Measurements from ENCODE around the gene CACHD1. TPM values are rescaled to one million over a fixed set of nuclear protein-coding genes. Genes with fewer than 3 reads are reported as not detected.

The CACHD1 gene
- total and polyA plus RNA-seq, 8 donors: 1.4 to 22.8 (median 4.8) TPM

DNA sequence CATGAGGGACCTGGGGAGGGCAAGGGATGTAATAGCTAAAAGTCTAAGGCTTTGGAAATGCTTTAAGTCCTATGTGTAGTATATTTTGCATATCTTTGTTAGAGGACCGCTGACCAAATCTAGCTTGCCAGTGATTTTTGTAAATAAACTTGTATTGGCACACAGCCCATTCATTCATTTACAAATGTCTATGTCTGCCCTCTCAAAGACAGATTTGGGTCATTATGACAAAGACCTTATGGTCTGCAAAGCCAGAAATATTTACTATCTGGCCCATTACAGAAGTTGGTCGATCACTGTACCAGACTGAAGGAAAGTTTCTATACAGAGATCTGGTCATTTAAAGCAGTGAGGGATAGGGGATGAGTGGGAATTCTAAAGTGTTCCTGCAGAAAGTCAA, 154.9 kb downstream of the CACHD1 start:
- Histone ChIP-seq H3K4me3 (no peak overlapping the region), H3K27me3 (no peaks in the 10 kb centered on the region), H3K9me3 (no peaks in the 10 kb centered on the region), H3K4me1 (peaks cover 0 to 27% (median 13%) of the 10 kb centered on the region in 4 donors), H3K27ac (peak overlapping the region in 1 of 5 donors; percentile 10), H3K36me3 (no peaks in the 10 kb centered on the region)
- 24 to 38% (median 31%) methylated on average over 2 of the region's 2 CpGs for WGBS, 5 donors
- peak in 1 of 2 donors; percentile 53 for DNase-seq
- intact Hi-C loops (cut with DNase I; ENCODE audit: low total_unique reads): no loop called here
- TF ChIP-seq, protein P1, sequence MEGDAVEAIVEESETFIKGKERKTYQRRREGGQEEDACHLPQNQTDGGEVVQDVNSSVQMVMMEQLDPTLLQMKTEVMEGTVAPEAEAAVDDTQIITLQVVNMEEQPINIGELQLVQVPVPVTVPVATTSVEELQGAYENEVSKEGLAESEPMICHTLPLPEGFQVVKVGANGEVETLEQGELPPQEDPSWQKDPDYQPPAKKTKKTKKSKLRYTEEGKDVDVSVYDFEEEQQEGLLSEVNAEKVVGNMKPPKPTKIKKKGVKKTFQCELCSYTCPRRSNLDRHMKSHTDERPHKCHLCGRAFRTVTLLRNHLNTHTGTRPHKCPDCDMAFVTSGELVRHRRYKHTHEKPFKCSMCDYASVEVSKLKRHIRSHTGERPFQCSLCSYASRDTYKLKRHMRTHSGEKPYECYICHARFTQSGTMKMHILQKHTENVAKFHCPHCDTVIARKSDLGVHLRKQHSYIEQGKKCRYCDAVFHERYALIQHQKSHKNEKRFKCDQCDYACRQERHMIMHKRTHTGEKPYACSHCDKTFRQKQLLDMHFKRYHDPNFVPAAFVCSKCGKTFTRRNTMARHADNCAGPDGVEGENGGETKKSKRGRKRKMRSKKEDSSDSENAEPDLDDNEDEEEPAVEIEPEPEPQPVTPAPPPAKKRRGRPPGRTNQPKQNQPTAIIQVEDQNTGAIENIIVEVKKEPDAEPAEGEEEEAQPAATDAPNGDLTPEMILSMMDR (IDR thresholded peaks at IDR 0.05): no peak

DNA sequence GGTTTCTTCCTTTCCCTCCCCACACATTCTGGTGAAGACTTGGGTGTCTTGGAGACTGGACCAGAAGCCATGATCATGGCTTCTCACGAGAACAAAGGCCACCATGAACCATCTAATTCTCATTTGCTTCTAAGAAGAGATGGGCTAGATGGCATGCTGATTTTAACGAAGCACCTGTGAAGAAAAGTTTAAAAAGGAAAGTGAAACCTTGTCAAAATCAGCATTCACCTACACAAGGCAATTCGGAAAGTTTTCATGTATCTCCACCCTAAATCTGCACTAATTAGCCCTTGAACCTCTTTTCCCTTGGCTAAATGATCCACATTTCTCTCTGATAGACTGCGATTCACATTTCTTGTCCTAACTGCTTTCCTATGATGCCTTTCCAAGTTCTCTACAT, 160.7 kb downstream of the CACHD1 start:
- TF ChIP-seq POLR2AphosphoS5 (IDR thresholded peaks at IDR 0.05) (no peak), POLR2A (IDR thresholded peaks at IDR 0.05) (no peak), EP300 (IDR thresholded peaks at IDR 0.05) (no peak)
- TF ChIP-seq, protein P1 (IDR thresholded peaks at IDR 0.05): no peak
- Histone ChIP-seq H3K4me1 (peaks cover 0 to 9% (median 0%) of the 10 kb centered on the region in 4 donors), H3K9me3 (no peaks in the 10 kb centered on the region), H3K4me3 (no peak overlapping the region), H3K27me3 (no peaks in the 10 kb centered on the region), H3K36me3 (peaks cover 0 to 26% (median 21%) of the 10 kb centered on the region in 4 donors), H3K27ac (no peak overlapping the region)
- no peak for DNase-seq
- intact Hi-C loops (cut with DNase I; ENCODE audit: low total_unique reads): no loop called here
- WGBS, 5 donors: 86 to 94% (median 89%) methylated on average over 4 of the region's 4 CpGs

DNA sequence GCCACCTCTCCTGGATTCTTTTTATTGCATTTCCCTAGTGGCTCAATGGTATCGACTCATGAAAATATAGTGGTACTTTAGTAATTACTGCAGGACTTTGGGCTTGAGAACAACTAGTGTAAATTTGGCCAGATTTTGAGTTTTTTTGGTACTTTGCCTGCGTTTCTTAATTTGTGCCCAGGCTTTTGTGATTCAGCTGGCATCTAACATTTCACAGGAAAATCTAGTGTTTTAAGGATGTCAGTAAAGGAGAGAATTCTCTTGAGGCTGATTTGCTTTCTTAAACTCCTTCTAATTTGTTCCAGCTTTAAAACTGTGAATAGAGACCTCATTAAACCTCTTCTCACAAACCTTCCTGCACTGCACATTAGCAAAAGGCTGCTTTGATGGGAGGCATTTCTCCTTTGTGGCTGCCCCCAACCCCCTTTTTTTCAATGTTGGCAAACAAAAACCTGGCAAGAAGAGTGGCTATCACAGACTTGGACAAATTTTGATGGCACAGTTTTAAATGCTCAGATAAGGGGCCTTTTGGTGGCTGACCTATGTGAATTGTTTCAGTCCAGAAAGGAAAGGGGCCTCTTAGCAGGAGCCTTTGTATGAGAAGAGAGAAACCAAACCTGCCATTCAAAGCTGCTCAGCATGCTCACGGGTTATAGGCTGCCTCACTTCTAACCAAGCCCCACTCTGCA, 161.6 kb downstream of the CACHD1 start:
- no peak for TF ChIP-seq EP300 (IDR thresholded peaks at IDR 0.05)
- TF ChIP-seq POLR2AphosphoS5 (IDR thresholded peaks at IDR 0.05): no peak
- TF ChIP-seq, protein P1 (IDR thresholded peaks at IDR 0.05): no peak
- TF ChIP-seq POLR2A (IDR thresholded peaks at IDR 0.05): no peak
- Histone ChIP-seq H3K36me3 (peaks cover 0 to 30% (median 24%) of the 10 kb centered on the region in 4 donors), H3K4me1 (peaks cover 0 to 4% (median 0%) of the 10 kb centered on the region in 4 donors), H3K27me3 (no peaks in the 10 kb centered on the region), H3K4me3 (no peak overlapping the region), H3K9me3 (no peaks in the 10 kb centered on the region), H3K27ac (no peak overlapping the region)
- intact Hi-C loops (cut with DNase I; ENCODE audit: low total_unique reads): no loop called here
- DNase-seq: no peak
- WGBS, 5 donors: 64 to 75% (median 69%) methylated on average over 3 of the region's 3 CpGs

DNA sequence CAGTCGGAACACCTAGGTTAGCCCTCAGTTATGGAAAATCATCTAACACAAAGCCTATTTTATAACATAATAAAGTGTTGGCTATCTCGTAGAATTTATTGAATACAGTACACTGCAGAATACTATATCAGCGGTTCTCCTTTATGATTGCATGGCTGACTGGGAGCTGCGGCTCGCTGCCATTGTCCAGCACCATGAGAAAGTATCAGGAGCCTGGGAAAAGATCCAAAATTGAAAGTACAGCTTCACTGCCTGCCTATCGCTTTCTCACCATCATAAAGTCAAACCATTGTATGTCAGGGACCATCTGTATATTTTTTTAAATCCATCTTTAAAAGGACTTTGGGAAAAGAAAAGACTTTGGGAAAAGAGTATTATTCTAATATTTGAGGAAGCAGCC, 163.0 kb downstream of the CACHD1 start:
- intact Hi-C loops (cut with DNase I; ENCODE audit: low total_unique reads): no loop called here
- TF ChIP-seq POLR2A (IDR thresholded peaks at IDR 0.05): no peak
- TF ChIP-seq, protein P1 (IDR thresholded peaks at IDR 0.05): no peak
- TF ChIP-seq POLR2AphosphoS5 (IDR thresholded peaks at IDR 0.05): no peak
- TF ChIP-seq EP300 (IDR thresholded peaks at IDR 0.05): no peak
- no peak overlapping the region for H3K27ac ChIP-seq
- H3K9me3 ChIP-seq: no peaks in the 10 kb centered on the region
- H3K36me3 ChIP-seq: peaks cover 0 to 34% (median 25%) of the 10 kb centered on the region in 4 donors
- H3K27me3 ChIP-seq: no peaks in the 10 kb centered on the region
- DNase-seq: no peak
- H3K4me1 ChIP-seq: peaks cover 0 to 4% (median 0%) of the 10 kb centered on the region in 4 donors
- WGBS, 5 donors: 95 to 97% (median 95%) methylated on average over 6 of the region's 6 CpGs
- no peak overlapping the region for H3K4me3 ChIP-seq
